ENCODE measurements around the gene TNFAIP8L2. TPM values are rescaled to one million over a fixed set of nuclear protein-coding genes. Genes with fewer than 3 reads are reported as not detected.

TNFAIP8L2 gene
- total and polyA plus RNA-seq, 2 donors (not counting 3 experiments of a cell fraction or from before 2014, with no cell fraction given) = 0.06 TPM; not detected in 1

DNA sequence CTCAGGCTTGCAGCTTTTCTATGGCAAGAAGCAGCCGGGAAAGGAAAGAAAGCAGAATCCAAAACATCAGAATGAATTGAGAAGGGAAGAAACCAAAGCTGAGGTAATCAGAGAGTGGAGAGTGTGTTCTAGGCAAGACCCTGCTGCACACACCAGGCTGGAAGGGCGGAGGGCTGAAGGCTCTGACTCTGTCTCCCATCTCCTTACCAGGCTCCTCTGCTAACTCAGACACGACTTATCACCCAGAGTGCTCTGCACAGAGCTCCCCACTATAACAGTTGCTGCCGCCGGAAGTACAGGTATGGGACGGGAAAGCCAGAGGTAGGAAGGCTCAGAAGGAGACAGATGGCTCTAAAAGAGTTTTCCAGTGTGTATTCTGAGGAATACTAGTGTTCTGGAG is 10.7 kb downstream of the TNFAIP8L2 start:
- Histone ChIP-seq H3K36me3 (ENCODE audit: control insufficient read depth in 2 of 2, extremely low read depth in 1 of 2, insufficient read depth in 2 of 2, low read length in 2 of 2) (peaks cover 0 to 13% of the 10 kb centered on the region in 2 experiments), H3K4me2 (ENCODE audit: insufficient read depth, low read length) (peak overlapping the region; percentile 54), H3K9me1 (replicated peaks; ENCODE audit: control insufficient read depth, extremely low read depth, insufficient read depth, low read length) (no peaks in the 10 kb centered on the region), H3K4me1 (ENCODE audit: control insufficient read depth, extremely low read depth, insufficient read depth, low read length) (peaks cover 19% of the 10 kb centered on the region), H3K27me3 (ENCODE audit: control insufficient read depth in 2 of 2, insufficient read depth in 2 of 2, low read length in 2 of 2) (no peaks in the 10 kb centered on the region), H3K4me3 (replicated peaks in 1 of 3; ENCODE audit: insufficient read depth in 1 of 3, low read depth in 1 of 3, low read length in 3 of 3) (peak overlapping the region in 1 of 3 experiments; percentile 89), H3K79me2 (ENCODE audit: control insufficient read depth, insufficient read depth, low read length) (peaks cover 21% of the 10 kb centered on the region), H3K27ac (ENCODE audit: insufficient read depth, low read depth, low read length) (no peak overlapping the region), H4K20me1 (replicated peaks; ENCODE audit: control insufficient read depth, extremely low read depth, insufficient read depth, low read length) (no peaks in the 10 kb centered on the region), H3K9me3 (replicated peaks; ENCODE audit: control insufficient read depth, insufficient read depth, low read length) (no peaks in the 10 kb centered on the region), H3K9ac (replicated peaks; ENCODE audit: extremely low read depth, insufficient read depth, low read length) (peak overlapping the region; percentile 94), H2AFZ (ENCODE audit: low read depth, low read length) (no peak overlapping the region)
- no TSS peak for BruUV-seq (replicated peaks)
- FAIRE-seq (no peak), DNase-seq (ENCODE audit: low read depth, low spot score) (no peak)
- ChIA-PET POLR2A (interaction anchor here (0.6 to 0.7 kb wide), 3 partner anchors 13 to 173 kb away, joined by 3 to 4 read pairs (median 3); no protein-coding TSS in a partner anchor), CTCF (interaction anchor here (0.9 to 1.4 kb wide), 3 partner anchors 10 to 142 kb away, joined by 3 to 6 read pairs (median 3); no protein-coding TSS in a partner anchor)
- dilution Hi-C loops (cut with MboI; ENCODE audit: extremely low pct_ligation_motif_present, low sequenced_read_pairs) = no loop called here
- TF ChIP-seq EZH2 (IDR thresholded peaks at IDR 0.05; ENCODE audit: borderline replicate concordance, low read depth, low read length, severe bottlenecking) (no peak), MYC (IDR thresholded peaks at IDR 0.05; ENCODE audit: low read depth, low read length) (no peak), GATA2 (IDR thresholded peaks at IDR 0.05; ENCODE audit: insufficient read depth, insufficient read length, low read depth, low read length) (no peak), JUN (IDR thresholded peaks at IDR 0.05; ENCODE audit: borderline replicate concordance, insufficient read depth, insufficient read length, low read depth) (no peak), POLR2A (IDR thresholded peaks at IDR 0.05; ENCODE audit: low read depth, low read length) (no peak), FOS (IDR thresholded peaks at IDR 0.05; ENCODE audit: borderline replicate concordance, insufficient read depth, low read length) (no peak), POLR2AphosphoS5 (IDR thresholded peaks at IDR 0.05; ENCODE audit: insufficient read depth, low read depth, low read length) (no peak)
- TF ChIP-seq, protein P1, sequence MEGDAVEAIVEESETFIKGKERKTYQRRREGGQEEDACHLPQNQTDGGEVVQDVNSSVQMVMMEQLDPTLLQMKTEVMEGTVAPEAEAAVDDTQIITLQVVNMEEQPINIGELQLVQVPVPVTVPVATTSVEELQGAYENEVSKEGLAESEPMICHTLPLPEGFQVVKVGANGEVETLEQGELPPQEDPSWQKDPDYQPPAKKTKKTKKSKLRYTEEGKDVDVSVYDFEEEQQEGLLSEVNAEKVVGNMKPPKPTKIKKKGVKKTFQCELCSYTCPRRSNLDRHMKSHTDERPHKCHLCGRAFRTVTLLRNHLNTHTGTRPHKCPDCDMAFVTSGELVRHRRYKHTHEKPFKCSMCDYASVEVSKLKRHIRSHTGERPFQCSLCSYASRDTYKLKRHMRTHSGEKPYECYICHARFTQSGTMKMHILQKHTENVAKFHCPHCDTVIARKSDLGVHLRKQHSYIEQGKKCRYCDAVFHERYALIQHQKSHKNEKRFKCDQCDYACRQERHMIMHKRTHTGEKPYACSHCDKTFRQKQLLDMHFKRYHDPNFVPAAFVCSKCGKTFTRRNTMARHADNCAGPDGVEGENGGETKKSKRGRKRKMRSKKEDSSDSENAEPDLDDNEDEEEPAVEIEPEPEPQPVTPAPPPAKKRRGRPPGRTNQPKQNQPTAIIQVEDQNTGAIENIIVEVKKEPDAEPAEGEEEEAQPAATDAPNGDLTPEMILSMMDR (IDR thresholded peaks at IDR 0.05; ENCODE audit: extremely low read depth in 1 of 2, insufficient read depth in 1 of 2, low read depth in 1 of 2, low read length in 2 of 2) = no peak
- TF ChIP-seq, protein P2, sequence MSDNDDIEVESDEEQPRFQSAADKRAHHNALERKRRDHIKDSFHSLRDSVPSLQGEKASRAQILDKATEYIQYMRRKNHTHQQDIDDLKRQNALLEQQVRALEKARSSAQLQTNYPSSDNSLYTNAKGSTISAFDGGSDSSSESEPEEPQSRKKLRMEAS (IDR thresholded peaks at IDR 0.05; ENCODE audit: insufficient read depth, insufficient read length) = no peak
- intact Hi-C loops (cut with micrococcal nuclease) = no loop called here
